Tibial artery (tissue), 4 donors: ENCODE data around the gene IL1RL1.

ENCODE experiments used
- DNase-seq, 2 donors: peaks; one replicate each; pipeline ENCODE4 v3.0.0-alpha.2; 2019
- H3K27ac ChIP-seq, 2 donors: fragments of 200-600 bp; sonication (generic) in 1 of 2; 1 replicate in 1 of 2; 2 replicates in 1 of 2; pipeline ENCODE4 v1.5.1; 2018 to 2019; ENCODE audit warnings: mild to moderate bottlenecking in 1 of 2
- H3K27me3 ChIP-seq, 2 donors: fragments of 200-600 bp; sonication (generic) in 1 of 2; one replicate each; pipeline versions ENCODE4 v1.5.1 to v1.6.0; 2016 to 2019
- H3K36me3 ChIP-seq, 3 donors: fragments of 200-600 bp; sonication (generic) in 2 of 3; one replicate each; pipeline ENCODE4 v1.5.1; 2016 to 2019; ENCODE audit warnings: mild to moderate bottlenecking in 2 of 3
- H3K4me1 ChIP-seq, 4 donors: fragments of 200-600 bp; sonication (generic) in 2 of 4; 1 replicate in 3 of 4; 2 replicates in 1 of 4; pipeline ENCODE4 v1.5.1; 2016 to 2019
- H3K4me3 ChIP-seq, 2 donors: fragments of 200-600 bp; sonication (generic) in 1 of 2; 1 replicate in 1 of 2; 2 replicates in 1 of 2; pipeline ENCODE4 v1.5.1; 2018 to 2019; ENCODE audit warnings: mild to moderate bottlenecking in 2 of 2
- H3K9me3 ChIP-seq, 3 donors: fragments of 200-600 bp; sonication (generic) in 1 of 3; one replicate each; pipeline ENCODE4 v1.5.1; 2016 to 2019
- intact Hi-C: fragments of 100-400 bp; cut with DNase I; formaldehyde crosslinking; loops from one replicate; pipeline ENCODE4 v1.15.0; 2023; ENCODE audit warnings: low total_unique reads
- TF ChIP-seq, protein P1 (sequence below), 2 experiments: fragments of 200-600 bp in 1 of 2; fragments of 450-650 bp in 1 of 2; IDR thresholded peaks; one replicate each; pipeline ENCODE4 v1.5.1; 2017 to 2019; ENCODE audit warnings: antibody characterized with exemption in 2 of 2, mild to moderate bottlenecking in 1 of 2, moderate library complexity in 1 of 2

The IL1RL1 gene

DNA sequence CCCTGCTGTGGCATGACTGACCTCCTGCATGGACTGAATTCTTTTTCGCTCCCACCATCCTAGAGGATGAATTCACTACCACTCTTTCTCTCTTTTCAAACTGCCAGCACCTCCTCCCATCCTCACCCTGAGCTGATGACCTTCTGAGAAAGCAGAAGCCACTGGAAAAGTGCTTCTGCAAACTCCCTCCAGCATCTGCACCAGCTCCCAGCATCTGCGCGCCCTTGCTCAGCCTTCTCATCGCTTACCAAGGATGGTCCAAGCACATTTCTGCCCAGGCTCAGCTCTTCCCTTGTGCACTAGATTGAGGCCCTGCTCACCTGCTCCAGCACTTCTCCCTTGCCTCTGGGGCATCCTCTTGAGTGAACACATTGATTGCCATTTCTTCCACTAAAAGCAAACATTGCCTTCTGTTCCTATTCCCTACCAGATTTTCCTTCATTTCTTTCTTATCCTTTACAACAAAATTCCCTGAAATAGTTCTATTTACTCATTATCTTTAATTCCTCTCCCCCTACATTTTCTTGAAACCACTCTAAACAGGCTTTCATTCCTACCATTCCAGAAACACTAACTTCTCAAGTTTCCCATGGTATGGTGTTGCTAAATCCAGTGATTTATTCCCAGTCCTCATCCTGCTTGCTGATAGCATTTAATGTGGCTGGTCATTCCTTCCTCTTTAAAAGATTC is 42.7 kb upstream of the IL1RL1 start:
- TF ChIP-seq, protein P1, sequence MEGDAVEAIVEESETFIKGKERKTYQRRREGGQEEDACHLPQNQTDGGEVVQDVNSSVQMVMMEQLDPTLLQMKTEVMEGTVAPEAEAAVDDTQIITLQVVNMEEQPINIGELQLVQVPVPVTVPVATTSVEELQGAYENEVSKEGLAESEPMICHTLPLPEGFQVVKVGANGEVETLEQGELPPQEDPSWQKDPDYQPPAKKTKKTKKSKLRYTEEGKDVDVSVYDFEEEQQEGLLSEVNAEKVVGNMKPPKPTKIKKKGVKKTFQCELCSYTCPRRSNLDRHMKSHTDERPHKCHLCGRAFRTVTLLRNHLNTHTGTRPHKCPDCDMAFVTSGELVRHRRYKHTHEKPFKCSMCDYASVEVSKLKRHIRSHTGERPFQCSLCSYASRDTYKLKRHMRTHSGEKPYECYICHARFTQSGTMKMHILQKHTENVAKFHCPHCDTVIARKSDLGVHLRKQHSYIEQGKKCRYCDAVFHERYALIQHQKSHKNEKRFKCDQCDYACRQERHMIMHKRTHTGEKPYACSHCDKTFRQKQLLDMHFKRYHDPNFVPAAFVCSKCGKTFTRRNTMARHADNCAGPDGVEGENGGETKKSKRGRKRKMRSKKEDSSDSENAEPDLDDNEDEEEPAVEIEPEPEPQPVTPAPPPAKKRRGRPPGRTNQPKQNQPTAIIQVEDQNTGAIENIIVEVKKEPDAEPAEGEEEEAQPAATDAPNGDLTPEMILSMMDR (IDR thresholded peaks at IDR 0.05) = no peak
- Histone ChIP-seq H3K9me3 (no peaks in the 10 kb centered on the region), H3K27ac (no peak overlapping the region), H3K4me1 (peaks cover 0 to 2% (median 0%) of the 10 kb centered on the region in 4 donors), H3K27me3 (no peaks in the 10 kb centered on the region), H3K4me3 (no peak overlapping the region), H3K36me3 (no peaks in the 10 kb centered on the region)
- DNase-seq = no peak
- intact Hi-C loops = no loop called here

DNA sequence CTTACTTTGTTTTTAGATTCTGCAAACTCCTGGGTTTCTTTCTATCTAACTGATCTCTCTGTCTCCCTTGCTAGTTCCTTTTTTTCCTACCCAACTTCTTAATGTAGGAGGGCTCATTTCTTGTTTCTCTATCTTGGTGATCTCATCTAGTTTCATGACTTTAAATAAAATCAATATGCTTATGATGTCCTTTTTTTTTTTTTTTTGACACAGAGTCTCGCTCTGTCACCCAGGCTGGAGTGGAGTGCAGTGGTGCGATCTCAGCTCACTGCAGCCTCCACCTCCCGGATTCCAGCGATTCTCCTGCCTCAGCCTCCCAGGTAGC is 42.2 kb upstream of the IL1RL1 start:
- Histone ChIP-seq H3K4me1 (peaks cover 0 to 2% (median 0%) of the 10 kb centered on the region in 4 donors), H3K9me3 (no peaks in the 10 kb centered on the region), H3K27me3 (no peaks in the 10 kb centered on the region), H3K36me3 (no peaks in the 10 kb centered on the region), H3K27ac (no peak overlapping the region), H3K4me3 (no peak overlapping the region)
- DNase-seq = no peak
- intact Hi-C loops = no loop called here
- TF ChIP-seq, protein P1 (IDR thresholded peaks at IDR 0.05) = no peak

DNA sequence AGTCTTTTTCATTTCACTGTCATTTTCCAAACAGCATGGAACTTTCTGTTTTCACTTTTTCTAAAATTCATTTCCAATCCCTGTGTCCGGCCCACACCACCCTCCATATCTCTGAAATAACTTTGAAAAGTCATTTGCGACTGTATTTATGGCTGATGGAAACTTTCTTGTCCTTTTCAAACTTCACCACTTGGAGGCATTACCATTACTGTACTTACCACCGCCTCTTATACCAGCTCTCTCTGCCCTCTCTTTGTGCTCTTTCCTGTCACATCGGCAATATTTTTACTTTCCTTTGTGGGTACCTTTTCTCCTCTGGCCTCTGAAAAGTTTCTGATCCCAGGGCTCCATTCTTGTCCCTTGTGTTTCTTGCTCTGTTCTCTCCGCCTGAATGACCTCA is 39.5 kb upstream of the IL1RL1 start:
- H3K9me3 ChIP-seq = no peaks in the 10 kb centered on the region
- no peak overlapping the region for H3K27ac ChIP-seq
- H3K4me1 ChIP-seq = peaks cover 0 to 2% (median 0%) of the 10 kb centered on the region in 4 donors
- H3K36me3 ChIP-seq = no peaks in the 10 kb centered on the region
- intact Hi-C loops = no loop called here
- peaks cover 0 to 4% of the 10 kb centered on the region in 2 donors for H3K27me3 ChIP-seq
- H3K4me3 ChIP-seq = no peak overlapping the region
- TF ChIP-seq, protein P1 (IDR thresholded peaks at IDR 0.05) = no peak
- no peak for DNase-seq

DNA sequence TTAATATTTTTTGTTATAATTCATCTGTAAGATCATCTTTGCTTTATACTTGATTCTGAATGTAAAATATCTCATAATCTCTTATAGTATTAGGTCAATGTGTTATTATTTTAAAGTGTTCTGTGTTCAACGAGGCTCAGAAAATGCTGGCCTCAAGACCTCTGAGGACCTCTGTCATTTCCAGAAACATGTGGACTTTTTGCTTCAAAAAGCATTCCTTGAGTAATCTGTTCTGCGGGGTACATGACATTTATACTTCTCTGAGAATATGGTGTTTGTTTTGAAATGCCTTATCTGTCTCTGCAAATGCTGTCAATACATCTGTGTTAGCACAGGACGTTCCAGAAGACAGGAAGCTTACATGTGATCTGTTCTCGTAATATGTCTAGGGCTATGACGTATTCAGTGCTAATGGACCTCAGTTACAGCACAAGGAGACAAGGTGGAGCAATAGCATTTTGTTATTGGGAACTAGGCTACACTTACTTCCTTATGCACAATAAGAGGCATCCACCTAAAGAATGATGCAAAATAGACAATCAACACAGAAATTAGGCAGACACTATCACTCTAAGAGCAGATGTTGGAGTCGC is 37.6 kb upstream of the IL1RL1 start:
- intact Hi-C loops = no loop called here
- TF ChIP-seq, protein P1 (IDR thresholded peaks at IDR 0.05) = no peak
- peaks cover 0 to 2% (median 0%) of the 10 kb centered on the region in 4 donors for H3K4me1 ChIP-seq
- H3K9me3 ChIP-seq = no peaks in the 10 kb centered on the region
- no peak for DNase-seq
- no peaks in the 10 kb centered on the region for H3K36me3 ChIP-seq
- peaks cover 0 to 4% of the 10 kb centered on the region in 2 donors for H3K27me3 ChIP-seq
- H3K27ac ChIP-seq = no peak overlapping the region
- H3K4me3 ChIP-seq = no peak overlapping the region

DNA sequence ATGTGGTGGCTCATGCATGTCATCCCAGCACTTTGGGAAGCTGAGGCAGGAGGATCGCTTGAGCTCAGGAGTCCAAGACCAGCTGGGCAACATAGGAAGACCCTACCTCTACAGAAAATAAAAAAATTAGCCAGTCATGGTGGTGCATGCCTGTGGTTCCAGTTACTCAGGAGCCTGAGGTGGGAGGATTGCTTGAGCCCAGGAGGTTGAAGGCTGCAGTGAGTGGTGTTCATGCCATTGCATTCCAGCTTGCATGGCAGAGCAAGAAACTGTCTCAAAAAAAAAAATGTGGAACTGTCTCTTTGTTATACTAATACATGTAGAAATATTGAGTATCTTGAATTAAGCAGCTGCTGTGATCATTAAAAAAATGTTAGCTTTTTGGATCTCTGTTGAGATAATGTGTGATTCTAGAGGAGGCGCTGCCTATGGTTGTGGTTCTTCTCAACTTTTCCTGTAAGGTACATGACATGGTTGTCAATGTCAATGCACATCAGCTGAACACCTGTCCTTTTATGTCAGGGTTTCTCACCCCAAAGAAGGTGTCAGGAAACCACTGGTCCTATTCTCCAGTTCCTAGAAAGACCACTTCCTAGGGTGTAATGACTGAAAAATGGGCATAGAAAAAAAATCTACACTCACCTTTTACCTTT is 34.7 kb upstream of the IL1RL1 start:
- TF ChIP-seq, protein P1 (IDR thresholded peaks at IDR 0.05) = no peak
- intact Hi-C loops = no loop called here
- Histone ChIP-seq H3K4me1 (no peaks in the 10 kb centered on the region), H3K36me3 (no peaks in the 10 kb centered on the region), H3K9me3 (no peaks in the 10 kb centered on the region), H3K27me3 (peaks cover 0 to 4% of the 10 kb centered on the region in 2 donors), H3K27ac (no peak overlapping the region), H3K4me3 (no peak overlapping the region)
- no peak for DNase-seq
